Activated CD4-positive, CD25-positive, alpha-beta regulatory T cell treated with anti-CD3 and anti-CD28 coated beads, Interleukin-2, amount 50 U/mL, for 72 hours (primary cell): ENCODE data around the gene SEMA4A.
"Not testable (repeated sequence)": the region's sequence is repeated elsewhere in the genome, so short reads cannot be mapped to it uniquely, and the experiment has no call there.

Experiments
- DNase-seq: peaks from one replicate; pipeline ENCODE4 v3.0.0; 2021

The SEMA4A gene

DNA sequence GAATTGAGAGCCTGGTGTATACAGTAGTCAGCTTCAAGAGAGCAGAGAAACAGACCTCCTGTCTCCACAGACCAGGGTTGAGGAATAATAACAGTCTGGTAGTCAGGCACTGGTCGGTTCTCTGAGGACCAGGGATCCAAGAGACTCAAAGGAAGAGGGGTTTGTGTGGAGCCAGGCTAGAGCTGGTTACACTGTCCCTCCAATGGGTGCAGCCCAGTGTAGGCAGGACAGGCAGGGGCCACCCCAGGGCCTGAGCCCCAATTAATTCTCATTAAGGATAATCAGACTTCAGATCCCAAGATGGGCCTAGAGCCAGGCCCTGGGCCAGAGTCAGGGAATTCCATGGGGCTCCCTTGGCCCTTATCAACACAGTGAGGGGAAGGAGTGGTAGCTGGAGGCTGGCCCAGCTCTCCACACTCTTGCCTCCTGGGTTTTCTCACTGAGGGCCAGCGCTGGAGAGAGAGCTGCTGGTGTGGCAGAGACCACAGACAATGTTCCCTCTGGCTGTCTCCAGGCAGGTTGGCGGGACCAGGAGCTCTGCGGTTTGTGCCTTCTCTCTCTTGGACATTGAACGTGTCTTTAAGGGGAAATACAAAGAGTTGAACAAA, 9.1 kb downstream of the SEMA4A start:
- no peak for DNase-seq

- DNase-seq, result no peak
Observed at GRCh38 chr1:156163712-156164111, 10.3 kb downstream of the SEMA4A start.

DNA sequence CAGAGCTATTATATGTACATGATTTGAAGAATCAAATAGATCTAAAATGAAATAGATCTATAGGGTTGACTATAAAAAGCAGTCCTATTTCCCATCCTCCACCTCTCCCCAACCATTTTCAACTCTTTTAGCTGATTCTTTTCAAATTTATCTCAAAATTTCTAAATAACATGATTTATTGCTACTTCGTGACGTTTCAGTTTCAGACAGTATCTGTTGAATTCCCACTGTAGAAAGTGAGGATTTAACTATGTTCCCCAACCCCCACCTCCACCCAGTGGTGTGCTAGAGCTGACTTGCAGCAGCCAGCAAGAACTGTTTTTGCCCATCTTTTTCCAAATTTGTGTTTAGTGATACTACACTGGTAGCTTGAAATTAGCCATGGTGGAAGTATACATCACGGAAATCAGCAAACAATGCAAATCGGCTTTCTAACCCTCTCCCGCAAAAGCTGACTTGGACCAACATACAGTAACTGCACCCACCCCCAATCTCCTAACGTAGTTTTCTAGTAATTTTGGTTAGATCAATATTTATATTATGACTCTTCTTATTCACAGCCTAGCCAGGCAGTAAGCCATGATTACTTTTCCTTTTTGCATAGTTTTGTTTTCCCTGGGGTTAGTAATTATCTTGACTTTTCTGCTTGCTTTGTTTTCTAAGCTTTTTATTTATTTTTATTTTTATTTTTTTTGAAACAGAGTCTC, 10.9 kb downstream of the SEMA4A start:
- no peak for DNase-seq

- no peak for DNase-seq
Observed at GRCh38 chr1:156165083-156165482, 11.7 kb downstream of the SEMA4A start.

DNA sequence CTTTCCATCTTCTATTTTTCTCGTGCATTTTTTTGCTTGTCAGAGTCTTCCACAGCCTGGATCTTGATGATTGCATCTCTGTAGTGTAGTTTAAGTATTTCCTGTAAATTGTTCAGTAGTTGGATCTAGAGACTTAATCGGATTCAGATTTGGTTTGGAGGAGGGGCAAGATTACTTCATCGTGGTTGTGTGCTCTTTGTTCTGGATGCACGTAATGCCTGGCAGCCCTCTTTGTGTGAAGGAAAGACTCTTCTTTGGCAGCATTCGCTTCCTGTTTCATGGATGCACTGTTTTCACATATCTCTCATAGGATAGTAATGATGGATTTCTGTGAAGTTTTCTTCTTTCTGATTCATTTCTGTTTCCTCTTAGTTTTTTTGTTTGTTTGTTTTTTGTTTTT, 14.2 kb downstream of the SEMA4A start:
- DNase-seq, result no peak

DNA sequence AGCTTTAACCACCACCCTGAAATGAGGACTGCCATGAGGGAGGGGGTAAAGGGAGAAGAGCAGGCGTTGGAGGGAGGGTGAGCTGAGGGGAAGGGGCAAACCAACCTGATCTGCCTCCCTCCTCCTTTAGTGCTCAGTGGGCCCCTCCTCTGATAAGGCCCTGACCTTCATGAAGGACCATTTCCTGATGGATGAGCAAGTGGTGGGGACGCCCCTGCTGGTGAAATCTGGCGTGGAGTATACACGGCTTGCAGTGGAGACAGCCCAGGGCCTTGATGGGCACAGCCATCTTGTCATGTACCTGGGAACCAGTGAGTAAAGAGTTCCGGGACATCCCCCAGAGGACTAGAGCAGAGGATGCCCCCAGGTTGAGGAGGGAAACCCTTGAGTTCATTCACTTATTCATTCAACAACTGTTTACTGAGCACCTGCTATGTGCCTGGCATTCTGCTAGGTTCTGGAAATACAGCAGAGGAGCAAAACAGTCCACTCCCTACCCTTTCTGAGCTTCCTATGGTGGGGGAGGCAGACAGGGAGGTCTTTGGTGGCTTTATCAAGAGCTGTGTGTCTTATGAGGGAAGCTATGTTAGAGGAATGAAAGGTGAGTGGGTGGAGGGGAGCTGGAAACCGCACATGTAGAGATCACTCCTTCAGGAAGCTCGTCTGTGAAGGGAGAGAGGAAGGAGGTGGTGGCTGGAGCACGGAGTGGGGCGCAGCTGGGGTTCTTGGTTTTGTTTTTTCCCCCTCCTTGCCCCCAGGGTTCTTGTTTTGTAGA, 19.5 kb downstream of the SEMA4A start:
- no peak for DNase-seq

DNA sequence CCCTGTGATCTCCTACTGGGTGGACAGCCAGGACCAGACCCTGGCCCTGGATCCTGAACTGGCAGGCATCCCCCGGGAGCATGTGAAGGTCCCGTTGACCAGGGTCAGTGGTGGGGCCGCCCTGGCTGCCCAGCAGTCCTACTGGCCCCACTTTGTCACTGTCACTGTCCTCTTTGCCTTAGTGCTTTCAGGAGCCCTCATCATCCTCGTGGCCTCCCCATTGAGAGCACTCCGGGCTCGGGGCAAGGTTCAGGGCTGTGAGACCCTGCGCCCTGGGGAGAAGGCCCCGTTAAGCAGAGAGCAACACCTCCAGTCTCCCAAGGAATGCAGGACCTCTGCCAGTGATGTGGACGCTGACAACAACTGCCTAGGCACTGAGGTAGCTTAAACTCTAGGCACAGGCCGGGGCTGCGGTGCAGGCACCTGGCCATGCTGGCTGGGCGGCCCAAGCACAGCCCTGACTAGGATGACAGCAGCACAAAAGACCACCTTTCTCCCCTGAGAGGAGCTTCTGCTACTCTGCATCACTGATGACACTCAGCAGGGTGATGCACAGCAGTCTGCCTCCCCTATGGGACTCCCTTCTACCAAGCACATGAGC, 23.3 kb downstream of the SEMA4A start:
- DNase-seq, result no peak

GRCh38 chr1:156177919-156178654, 24.7 kb downstream of the SEMA4A start:
- no peak for DNase-seq

DNA sequence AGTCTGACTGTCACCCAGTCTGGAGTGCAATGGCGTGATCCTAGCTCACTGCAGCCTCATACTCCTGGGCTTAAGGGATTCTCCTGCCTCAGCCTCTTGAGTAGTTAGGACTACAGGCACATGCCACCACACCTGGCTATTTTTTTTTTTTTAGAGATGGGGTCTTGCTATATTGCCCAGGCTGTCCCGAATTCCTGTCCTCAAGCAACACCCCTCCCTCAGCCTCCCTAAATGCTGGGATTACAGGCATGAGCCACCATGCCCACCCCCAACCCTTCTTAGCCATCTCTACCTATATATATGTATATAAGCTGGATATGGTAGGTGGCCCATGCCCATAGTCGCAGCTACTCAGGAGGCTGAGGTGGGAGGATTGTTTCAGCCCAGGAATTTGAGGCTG, 27.1 kb downstream of the SEMA4A start:
- DNase-seq, result no peak

- not testable (repeated sequence) for DNase-seq
Observed at GRCh38 chr1:156181391-156181924, 28.1 kb downstream of the SEMA4A start.

GRCh38 chr1:156182010-156182779, 28.8 kb downstream of the SEMA4A start:
- not testable (repeated sequence) for DNase-seq

DNA sequence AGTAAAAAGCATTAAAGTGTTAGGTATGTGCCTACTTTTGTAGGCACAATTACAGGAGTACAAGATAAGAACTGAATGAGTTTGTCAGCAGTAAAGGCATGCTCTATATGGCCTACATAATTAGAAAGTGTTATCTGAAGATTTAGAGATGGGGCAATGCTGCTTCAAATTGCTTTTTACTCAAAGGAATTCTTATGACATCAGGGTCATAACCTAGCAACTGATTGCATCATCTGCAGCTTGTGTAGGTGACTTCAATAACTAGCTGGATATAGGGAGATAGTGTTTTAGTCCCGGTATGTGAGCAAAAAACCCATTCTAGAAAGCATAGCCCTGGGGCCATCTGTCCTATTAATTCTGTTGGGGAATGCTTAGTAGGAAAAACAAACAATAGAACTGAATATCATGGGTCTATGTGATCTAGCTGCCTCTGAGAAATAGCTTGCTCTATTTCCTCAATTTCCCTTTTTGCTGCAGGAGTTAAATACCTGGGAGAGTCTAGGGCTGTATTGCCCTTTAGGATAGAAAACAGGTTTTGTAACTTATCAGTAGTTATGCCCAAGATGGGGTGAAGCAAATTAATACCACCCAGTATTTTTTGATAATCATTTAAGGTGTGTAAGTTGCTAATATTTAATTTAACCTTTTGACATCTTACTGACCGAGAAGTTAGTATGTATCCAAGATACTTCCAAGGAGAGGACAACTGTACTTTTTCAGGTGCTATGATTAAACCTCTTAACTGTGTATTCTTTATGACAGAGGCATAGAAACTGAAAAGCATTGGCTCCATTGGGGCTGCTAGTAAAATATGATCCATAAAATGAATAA, 33.2 kb downstream of the SEMA4A start:
- DNase-seq, result not testable (repeated sequence)

- DNase-seq, result not testable (repeated sequence)
Observed at GRCh38 chr1:156190265-156190664, 36.9 kb downstream of the SEMA4A start.

- no peak for DNase-seq
Observed at GRCh38 chr1:156191292-156191964, 38.0 kb downstream of the SEMA4A start.

DNA sequence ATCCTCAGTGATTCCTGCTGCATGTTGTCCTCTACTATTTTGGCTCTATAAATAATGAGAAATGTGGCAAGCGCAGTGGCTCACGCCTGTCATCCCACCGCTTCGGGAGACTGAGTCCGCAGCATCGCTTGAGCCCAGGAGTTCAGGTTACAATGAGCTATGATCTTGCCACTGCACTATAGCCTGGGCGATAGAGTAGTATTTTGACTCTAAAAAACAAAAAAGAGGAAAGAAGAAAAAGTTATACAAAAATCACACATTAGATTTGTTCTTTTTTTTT, 39.8 kb downstream of the SEMA4A start:
- DNase-seq, result no peak

DNA sequence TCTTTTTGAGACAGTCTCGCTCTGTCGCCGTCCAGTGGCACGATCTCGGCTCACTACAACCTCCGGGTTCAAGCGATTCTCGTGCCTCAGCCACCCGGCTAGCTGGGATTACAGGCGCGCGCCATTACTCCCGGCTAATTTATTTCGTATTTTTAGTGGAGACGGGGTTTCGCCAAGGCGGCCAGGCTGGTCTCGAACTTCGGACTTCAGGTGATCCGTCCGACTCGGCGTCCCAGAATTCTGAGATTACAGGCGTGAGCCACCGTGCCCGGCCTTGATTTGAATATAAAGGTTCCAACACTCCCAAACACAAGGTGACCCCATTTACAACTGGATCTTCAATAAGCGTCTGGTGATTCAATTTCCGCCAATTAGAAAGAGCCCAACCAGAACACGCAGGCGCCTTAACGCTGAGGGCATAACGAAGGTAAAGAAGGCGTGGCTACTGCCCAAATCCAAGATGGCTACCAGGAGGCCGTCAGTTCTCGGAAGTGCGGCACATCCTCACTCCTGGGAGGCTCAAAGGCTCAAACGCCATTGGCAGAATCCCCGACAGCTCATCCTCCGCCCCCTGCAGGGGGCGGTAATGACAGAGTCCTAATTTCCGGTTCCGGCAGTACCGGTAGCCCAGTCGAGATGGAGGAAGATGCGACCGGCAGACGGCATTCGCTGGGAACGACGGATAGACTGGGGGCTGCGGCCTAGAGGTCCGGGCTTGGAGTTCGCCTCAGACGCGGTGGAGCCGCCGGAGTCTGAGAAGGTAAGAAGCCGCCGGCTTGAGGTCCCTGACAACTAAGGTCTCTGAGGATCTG, 40.3 kb downstream of the SEMA4A start, which contains the start of gene SLC25A44:
SLC25A44 (plus strand) TSS at position 617 of the 812 bp plus-strand sequence. CDS start 5,744 bp downstream, outside the sequence.
- peak; percentile 95 for DNase-seq

DNA sequence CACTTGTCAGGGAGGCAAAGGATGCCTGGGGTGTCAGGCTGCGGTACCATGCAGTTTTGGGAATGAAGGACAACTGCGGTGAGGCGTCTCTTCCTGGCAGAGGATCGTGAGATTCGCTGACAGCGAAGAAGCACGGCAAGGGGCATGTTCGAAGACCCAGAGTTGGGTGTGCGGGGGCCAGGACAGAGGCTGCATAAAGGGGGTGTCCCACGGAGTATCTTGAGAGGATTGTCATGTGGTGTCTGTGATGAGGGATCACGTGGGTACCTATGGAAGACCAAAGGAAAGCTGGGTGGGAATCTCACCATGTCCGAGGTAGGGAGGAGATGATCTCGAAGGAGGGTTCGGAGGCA, 40.9 kb downstream of the SEMA4A start:
- no peak for DNase-seq

DNA sequence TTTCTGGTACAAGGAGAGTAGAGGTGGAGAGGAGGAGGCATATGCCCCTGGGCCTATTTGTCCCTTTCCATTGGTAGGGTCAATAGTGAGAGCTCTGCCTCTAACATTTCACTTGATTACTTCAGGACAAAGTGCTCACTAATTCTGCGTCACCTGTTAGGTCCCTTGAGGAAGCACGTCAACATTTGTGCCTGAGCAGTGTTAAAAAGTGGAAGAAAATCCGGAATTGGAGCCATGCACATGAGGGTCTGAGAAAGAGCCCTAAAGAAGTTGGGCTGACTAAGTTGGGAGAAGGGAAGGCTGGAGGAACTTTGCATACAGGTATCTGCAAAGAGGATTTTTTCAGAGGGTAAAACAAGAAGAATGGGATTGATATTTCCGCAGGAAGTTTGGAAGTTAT, 42.5 kb downstream of the SEMA4A start:
- no peak for DNase-seq

DNA sequence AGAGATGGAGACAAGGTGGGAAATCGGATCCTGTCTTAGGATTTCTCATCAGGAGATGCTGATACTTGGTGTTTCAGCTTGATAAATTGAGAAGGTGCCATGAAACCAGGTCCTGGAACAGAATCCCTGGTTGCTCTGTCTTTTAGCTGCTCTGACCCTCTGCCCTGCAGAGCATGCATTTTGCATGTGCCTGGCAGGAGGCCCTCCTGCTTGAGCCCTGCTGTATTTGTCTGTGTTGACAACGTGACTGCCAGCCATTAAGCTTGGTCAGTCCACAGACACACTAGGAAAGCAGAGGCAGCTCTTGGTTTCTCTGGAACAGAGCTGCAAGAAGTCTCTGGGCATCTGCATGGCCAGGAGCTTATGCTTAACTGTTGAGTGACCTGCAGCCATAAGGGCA, 43.1 kb downstream of the SEMA4A start:
- DNase-seq, result no peak
